ENCODE data around the gene QSOX2. TPM values are rescaled to one million over a fixed set of nuclear protein-coding genes. Genes with fewer than 3 reads are reported as not detected.

The QSOX2 gene
- total RNA-seq, 2 experiments from 2014 or later, result 14.4 TPM

DNA sequence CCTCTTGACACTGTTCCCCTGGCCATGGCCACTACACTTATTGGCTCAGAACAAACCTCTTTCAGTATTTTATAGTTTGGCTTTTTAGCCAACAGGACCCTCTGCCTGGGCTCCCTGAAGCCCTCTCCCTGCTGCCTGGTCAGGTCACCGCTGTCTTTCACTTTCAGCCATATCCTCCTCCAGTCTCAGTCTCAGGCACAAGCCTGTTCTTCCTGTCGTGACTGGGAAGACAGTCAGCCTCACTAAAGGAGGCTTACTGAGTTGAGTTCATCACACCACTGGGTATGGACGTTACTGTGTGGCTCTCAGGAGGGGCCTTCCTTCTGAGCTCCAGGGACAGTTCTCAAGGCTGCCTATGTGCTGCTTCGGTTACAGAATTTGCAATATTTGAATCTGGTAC is 2.0 kb downstream of the QSOX2 start:
- H3K9me3 ChIP-seq (ENCODE audit: control insufficient read depth in 1 of 2, insufficient read depth in 1 of 2, low read length in 2 of 2), result no peaks in the 10 kb centered on the region
- TF ChIP-seq, protein P1, sequence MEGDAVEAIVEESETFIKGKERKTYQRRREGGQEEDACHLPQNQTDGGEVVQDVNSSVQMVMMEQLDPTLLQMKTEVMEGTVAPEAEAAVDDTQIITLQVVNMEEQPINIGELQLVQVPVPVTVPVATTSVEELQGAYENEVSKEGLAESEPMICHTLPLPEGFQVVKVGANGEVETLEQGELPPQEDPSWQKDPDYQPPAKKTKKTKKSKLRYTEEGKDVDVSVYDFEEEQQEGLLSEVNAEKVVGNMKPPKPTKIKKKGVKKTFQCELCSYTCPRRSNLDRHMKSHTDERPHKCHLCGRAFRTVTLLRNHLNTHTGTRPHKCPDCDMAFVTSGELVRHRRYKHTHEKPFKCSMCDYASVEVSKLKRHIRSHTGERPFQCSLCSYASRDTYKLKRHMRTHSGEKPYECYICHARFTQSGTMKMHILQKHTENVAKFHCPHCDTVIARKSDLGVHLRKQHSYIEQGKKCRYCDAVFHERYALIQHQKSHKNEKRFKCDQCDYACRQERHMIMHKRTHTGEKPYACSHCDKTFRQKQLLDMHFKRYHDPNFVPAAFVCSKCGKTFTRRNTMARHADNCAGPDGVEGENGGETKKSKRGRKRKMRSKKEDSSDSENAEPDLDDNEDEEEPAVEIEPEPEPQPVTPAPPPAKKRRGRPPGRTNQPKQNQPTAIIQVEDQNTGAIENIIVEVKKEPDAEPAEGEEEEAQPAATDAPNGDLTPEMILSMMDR (IDR thresholded peaks at IDR 0.05), result no peak
- H3K27me3 ChIP-seq (ENCODE audit: control insufficient read depth in 1 of 2, insufficient read depth in 2 of 2, low read length in 2 of 2), result no peaks in the 10 kb centered on the region
- peaks cover 4% of the 10 kb centered on the region for H3K36me3 ChIP-seq (ENCODE audit: insufficient read depth, low read length)
- H3K4me3 Mint-ChIP-seq, result peak overlapping the region; percentile 94
- no peaks in the 10 kb centered on the region for H3K27me3 Mint-ChIP-seq
- peak overlapping the region; percentile 76 for H3K27ac Mint-ChIP-seq
- H3K27ac ChIP-seq (ENCODE audit: low read depth in 1 of 2, low read length in 2 of 2), result peak overlapping the region; percentile 5 to 18
- no peak overlapping the region for H3K4me3 ChIP-seq (ENCODE audit: low read length)
- peaks cover 41% of the 10 kb centered on the region for H3K4me1 Mint-ChIP-seq (ENCODE audit: low read depth)
- peaks cover 7% of the 10 kb centered on the region for H3K36me3 Mint-ChIP-seq (ENCODE audit: low read depth)
- DNase-seq (no peak), ATAC-seq (ENCODE audit: poor library complexity) (no peak)
- ChIA-PET POLR2A (interaction anchor here (2.8 kb wide), 1 partner anchor 24 kb away, joined by 12 read pairs; no protein-coding TSS in a partner anchor), CTCF (no interaction called here)
- peaks cover 41% of the 10 kb centered on the region for H3K4me1 ChIP-seq (ENCODE audit: insufficient read depth, low read length)
- no peaks in the 10 kb centered on the region for H3K9me3 Mint-ChIP-seq
- intact Hi-C loops (cut with DNase I, micrococcal nuclease), result loop anchor here in 1 of 2 experiments (10.0 kb wide), 1 partner anchor 279 kb away; the partner anchor contains the start of gene UBAC1

DNA sequence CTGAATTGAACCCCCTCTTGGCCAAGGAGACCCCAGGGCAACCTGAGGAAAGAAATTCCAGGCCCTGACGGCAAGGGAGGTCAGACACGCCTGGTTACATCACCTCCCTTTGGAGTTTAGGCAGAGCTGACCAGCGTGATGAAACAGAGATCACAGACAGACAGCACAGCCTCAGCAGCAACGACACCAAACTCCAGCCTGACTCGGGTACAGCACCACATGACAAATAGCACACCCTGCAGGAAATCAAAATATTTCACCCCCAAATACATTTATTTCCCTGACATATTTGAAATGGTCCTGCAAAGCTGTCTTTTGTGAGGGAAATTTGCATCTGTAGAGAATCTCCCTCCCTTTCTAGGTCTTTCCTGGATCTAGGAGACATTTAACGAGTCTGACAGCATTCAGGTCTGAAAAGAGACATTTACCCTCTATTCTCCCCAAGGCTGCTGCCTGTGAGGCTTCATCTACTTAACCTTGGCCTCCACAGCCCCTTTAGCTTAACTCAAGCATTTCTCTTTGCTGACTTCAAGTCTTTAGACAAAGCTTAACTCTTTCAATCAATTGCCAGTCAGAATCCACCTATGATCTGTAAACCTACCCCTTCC is 2.6 kb downstream of the QSOX2 start:
- peak in 1 of 14 experiments; percentile 35 for DNase-seq
- H3K9me3 Mint-ChIP-seq, result no peaks in the 10 kb centered on the region
- intact Hi-C loops (cut with DNase I, micrococcal nuclease), result loop anchor here in 1 of 2 experiments (10.0 kb wide), 1 partner anchor 278 kb away; the partner anchor contains the start of gene UBAC1
- H3K27me3 Mint-ChIP-seq, result no peaks in the 10 kb centered on the region
- peaks cover 41% of the 10 kb centered on the region for H3K4me1 ChIP-seq (ENCODE audit: insufficient read depth, low read length)
- H3K4me3 ChIP-seq (ENCODE audit: low read length), result no peak overlapping the region
- CTCF ChIA-PET, result interaction anchor here (1.4 kb wide), 1 partner anchor 24 kb away, joined by 4 read pairs; no protein-coding TSS in a partner anchor
- peak overlapping the region in 1 of 2 donors; percentile 5 for H3K27ac ChIP-seq (ENCODE audit: low read depth in 1 of 2, low read length in 2 of 2)
- H3K36me3 ChIP-seq (ENCODE audit: insufficient read depth, low read length), result peaks cover 4% of the 10 kb centered on the region
- peaks cover 45% of the 10 kb centered on the region for H3K4me1 Mint-ChIP-seq (ENCODE audit: low read depth)
- peak overlapping the region; percentile 76 for H3K27ac Mint-ChIP-seq
- TF ChIP-seq, protein P1 (IDR thresholded peaks at IDR 0.05), result no peak
- H3K36me3 Mint-ChIP-seq (ENCODE audit: low read depth), result peaks cover 7% of the 10 kb centered on the region
- H3K9me3 ChIP-seq (ENCODE audit: control insufficient read depth in 1 of 2, insufficient read depth in 1 of 2, low read length in 2 of 2), result no peaks in the 10 kb centered on the region
- no peak for ATAC-seq (ENCODE audit: poor library complexity)
- POLR2A ChIA-PET, result interaction anchor here (2.8 kb wide), 1 partner anchor 24 kb away, joined by 12 read pairs; no protein-coding TSS in a partner anchor
- no peaks in the 10 kb centered on the region for H3K27me3 ChIP-seq (ENCODE audit: control insufficient read depth in 1 of 2, insufficient read depth in 2 of 2, low read length in 2 of 2)
- peak overlapping the region; percentile 94 for H3K4me3 Mint-ChIP-seq

DNA sequence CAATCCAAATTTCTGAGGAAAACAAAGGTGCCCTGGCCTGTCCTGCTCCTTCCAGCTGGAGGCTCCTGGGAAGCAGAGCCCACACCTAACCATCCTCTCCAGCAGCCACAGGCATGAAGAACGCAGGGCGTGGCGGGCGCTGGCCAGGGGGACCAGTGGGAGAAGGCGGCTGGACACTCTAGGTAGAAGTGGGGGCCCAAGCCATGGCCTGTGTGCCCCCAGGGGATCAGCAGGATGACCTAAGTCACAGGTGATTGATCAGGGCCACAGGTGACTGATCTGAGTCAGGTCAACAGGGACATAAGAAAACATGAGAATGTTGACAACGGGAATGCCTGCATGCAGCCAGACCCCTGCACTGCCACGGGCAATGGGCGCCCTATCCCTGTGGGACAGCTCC is 3.4 kb downstream of the QSOX2 start:
- ATAC-seq (ENCODE audit: poor library complexity) (no peak), DNase-seq (no peak)
- H3K27ac ChIP-seq (ENCODE audit: low read depth in 1 of 2, low read length in 2 of 2), result no peak overlapping the region
- intact Hi-C loops (cut with DNase I, micrococcal nuclease), result loop anchor here in 1 of 2 experiments (10.0 kb wide), 1 partner anchor 277 kb away; the partner anchor contains the start of gene UBAC1
- H3K4me3 Mint-ChIP-seq, result no peak overlapping the region
- TF ChIP-seq, protein P1 (IDR thresholded peaks at IDR 0.05), result no peak
- ChIA-PET CTCF (interaction anchor here (1.4 kb wide), 1 partner anchor 25 kb away, joined by 4 read pairs; no protein-coding TSS in a partner anchor), POLR2A (no interaction called here)
- no peak overlapping the region for H3K27ac Mint-ChIP-seq
- no peak overlapping the region for H3K4me3 ChIP-seq (ENCODE audit: low read length)
- H3K27me3 Mint-ChIP-seq, result no peaks in the 10 kb centered on the region
- no peaks in the 10 kb centered on the region for H3K9me3 ChIP-seq (ENCODE audit: control insufficient read depth in 1 of 2, insufficient read depth in 1 of 2, low read length in 2 of 2)
- peaks cover 48% of the 10 kb centered on the region for H3K4me1 Mint-ChIP-seq (ENCODE audit: low read depth)
- peaks cover 41% of the 10 kb centered on the region for H3K4me1 ChIP-seq (ENCODE audit: insufficient read depth, low read length)
- no peaks in the 10 kb centered on the region for H3K9me3 Mint-ChIP-seq
- peaks cover 4% of the 10 kb centered on the region for H3K36me3 ChIP-seq (ENCODE audit: insufficient read depth, low read length)
- H3K27me3 ChIP-seq (ENCODE audit: control insufficient read depth in 1 of 2, insufficient read depth in 2 of 2, low read length in 2 of 2), result no peaks in the 10 kb centered on the region
- peaks cover 7% of the 10 kb centered on the region for H3K36me3 Mint-ChIP-seq (ENCODE audit: low read depth)
